Gastrocnemius medialis (tissue), 4 donors: ENCODE results near the gene ATF6. TPM values are rescaled to one million over a fixed set of nuclear protein-coding genes. Genes with fewer than 3 reads are reported as not detected.

Experiments
- ATAC-seq, 2 donors: fragments of 150-250 bp; one replicate each; pipeline ENCODE4 v1.9.1; 2016
- DNase-seq, 2 donors: peaks; one replicate each; pipeline ENCODE4 v3.0.0-alpha.2; 2019
- H3K27ac ChIP-seq, 4 donors: fragments of 200-600 bp; sonication (generic); 1 replicate in 1 of 4; 2 replicates in 3 of 4; pipeline ENCODE4 v1.5.1; 2016 to 2018; ENCODE audit warnings: mild to moderate bottlenecking in 2 of 4, moderate library complexity in 1 of 4
- H3K27me3 ChIP-seq, 3 donors: fragments of 200-600 bp; sonication (generic) in 2 of 3; 1 replicate in 1 of 3; 2 replicates in 2 of 3; pipeline versions ENCODE4 v1.5.1 to v1.6.0; 2016 to 2019; ENCODE audit warnings: mild to moderate bottlenecking in 1 of 3, moderate library complexity in 1 of 3
- H3K36me3 ChIP-seq, 2 donors: fragments of 200-600 bp; sonication (generic) in 1 of 2; one replicate each; pipeline ENCODE4 v1.5.1; 2017 to 2018
- H3K4me1 ChIP-seq, 2 donors: fragments of 200-600 bp; sonication (generic) in 1 of 2; one replicate each; pipeline ENCODE4 v1.5.1; 2016 to 2017; ENCODE audit warnings: mild to moderate bottlenecking in 2 of 2
- H3K4me3 ChIP-seq, 4 donors: fragments of 200-600 bp; sonication (generic) in 3 of 4; 1 replicate in 1 of 4; 2 replicates in 3 of 4; pipeline ENCODE4 v1.5.1; 2016 to 2019; ENCODE audit warnings: mild to moderate bottlenecking in 2 of 4
- H3K9me3 ChIP-seq, 3 donors: fragments of 200-600 bp; sonication (generic) in 2 of 3; 1 replicate in 1 of 3; 2 replicates in 2 of 3; pipeline ENCODE4 v1.5.1; 2016 to 2019
- CTCF ChIP-seq, 5 experiments: fragments of 450-650 bp in 3 of 5; fragments of 200-600 bp in 2 of 5; sonication (generic) in 2 of 5; IDR thresholded peaks in 4 of 5; conservative IDR thresholded peaks in 1 of 5; 1 replicate in 4 of 5; 2 replicates in 1 of 5; pipeline ENCODE4 v1.5.1; 2016 to 2019; ENCODE audit warnings: antibody characterized with exemption in 5 of 5, mild to moderate bottlenecking in 3 of 5, moderate library complexity in 3 of 5
- POLR2A ChIP-seq, 2 donors: fragments of 450-650 bp; IDR thresholded peaks; one replicate each; pipeline ENCODE4 v1.6.1; 2017; ENCODE audit warnings: antibody characterized with exemption in 2 of 2, mild to moderate bottlenecking in 2 of 2, moderate library complexity in 2 of 2
- in situ Hi-C, 4 donors: fragments of 200-750 bp; cut with MboI; loops; one replicate each; pipeline versions ENCODE4 v1.15.0 to v1.8.0; 2017; ENCODE audit warnings: low sequenced_read_pairs in 4 of 4
- intact Hi-C: fragments of 100-400 bp; cut with DNase I; formaldehyde crosslinking; loops from one replicate; pipeline ENCODE4 v1.15.1; 2023; ENCODE audit warnings: low total_unique reads
- total RNA-seq, 4 donors: library from RNA; depleted of rRNA; stranded (reverse); fragments of >200 nt; gene quantifications; one replicate each; pipeline versions ENCODE4 v1.1.0 to v1.2.3, GENCODE V29; 2016

ATF6 gene
- total RNA-seq, 4 donors from 2014 or later: 15.3 to 20.1 (median 18.3) TPM

GRCh38 chr1:161970036-161970435 lies 203.9 kb downstream of the ATF6 start:
- ATAC-seq: no peak
- no peaks in the 10 kb centered on the region for H3K36me3 ChIP-seq
- H3K27me3 ChIP-seq: no peaks in the 10 kb centered on the region
- intact Hi-C loops (loop anchor here (5.0 kb wide), 1 partner anchor 52 kb away; the partner anchor contains the start of gene OLFML2B), in situ Hi-C loops (no loop called here)
- H3K4me3 ChIP-seq: no peak overlapping the region
- H3K27ac ChIP-seq: no peak overlapping the region
- H3K4me1 ChIP-seq: peaks cover 9 to 13% of the 10 kb centered on the region in 2 donors
- TF ChIP-seq POLR2A (IDR thresholded peaks at IDR 0.05) (no peak), CTCF (IDR thresholded peaks at IDR 0.05 in 4 of 5, conservative IDR thresholded peaks at IDR 0.05 in 1 of 5) (no peak)
- no peaks in the 10 kb centered on the region for H3K9me3 ChIP-seq
- no peak for DNase-seq

GRCh38 chr1:161970633-161971032 lies 204.5 kb downstream of the ATF6 start:
- Histone ChIP-seq H3K27ac (no peak overlapping the region), H3K9me3 (no peaks in the 10 kb centered on the region), H3K36me3 (no peaks in the 10 kb centered on the region), H3K27me3 (no peaks in the 10 kb centered on the region), H3K4me3 (no peak overlapping the region), H3K4me1 (peaks cover 9 to 13% of the 10 kb centered on the region in 2 donors)
- in situ Hi-C loops: no loop called here
- no peak for DNase-seq
- TF ChIP-seq POLR2A (IDR thresholded peaks at IDR 0.05) (no peak), CTCF (IDR thresholded peaks at IDR 0.05 in 4 of 5, conservative IDR thresholded peaks at IDR 0.05 in 1 of 5) (no peak)
- intact Hi-C loops: loop anchor here (5.0 kb wide), 1 partner anchor 52 kb away; the partner anchor contains the start of gene OLFML2B
- no peak for ATAC-seq

- DNase-seq (no peak), ATAC-seq (no peak)
- in situ Hi-C loops: no loop called here
- no peak overlapping the region for H3K4me3 ChIP-seq
- no peak overlapping the region for H3K27ac ChIP-seq
- intact Hi-C loops: loop anchor here (5.0 kb wide), 1 partner anchor 49 kb away; the partner anchor contains the start of gene OLFML2B
- no peaks in the 10 kb centered on the region for H3K36me3 ChIP-seq
- no peaks in the 10 kb centered on the region for H3K27me3 ChIP-seq
- no peak for TF ChIP-seq CTCF (IDR thresholded peaks at IDR 0.05 in 4 of 5, conservative IDR thresholded peaks at IDR 0.05 in 1 of 5)
- TF ChIP-seq POLR2A (IDR thresholded peaks at IDR 0.05): no peak
- H3K9me3 ChIP-seq: no peaks in the 10 kb centered on the region
- peaks cover 9 to 13% of the 10 kb centered on the region in 2 donors for H3K4me1 ChIP-seq
Measured at GRCh38 chr1:161972828-161973227, 206.7 kb downstream of the ATF6 start.

DNA sequence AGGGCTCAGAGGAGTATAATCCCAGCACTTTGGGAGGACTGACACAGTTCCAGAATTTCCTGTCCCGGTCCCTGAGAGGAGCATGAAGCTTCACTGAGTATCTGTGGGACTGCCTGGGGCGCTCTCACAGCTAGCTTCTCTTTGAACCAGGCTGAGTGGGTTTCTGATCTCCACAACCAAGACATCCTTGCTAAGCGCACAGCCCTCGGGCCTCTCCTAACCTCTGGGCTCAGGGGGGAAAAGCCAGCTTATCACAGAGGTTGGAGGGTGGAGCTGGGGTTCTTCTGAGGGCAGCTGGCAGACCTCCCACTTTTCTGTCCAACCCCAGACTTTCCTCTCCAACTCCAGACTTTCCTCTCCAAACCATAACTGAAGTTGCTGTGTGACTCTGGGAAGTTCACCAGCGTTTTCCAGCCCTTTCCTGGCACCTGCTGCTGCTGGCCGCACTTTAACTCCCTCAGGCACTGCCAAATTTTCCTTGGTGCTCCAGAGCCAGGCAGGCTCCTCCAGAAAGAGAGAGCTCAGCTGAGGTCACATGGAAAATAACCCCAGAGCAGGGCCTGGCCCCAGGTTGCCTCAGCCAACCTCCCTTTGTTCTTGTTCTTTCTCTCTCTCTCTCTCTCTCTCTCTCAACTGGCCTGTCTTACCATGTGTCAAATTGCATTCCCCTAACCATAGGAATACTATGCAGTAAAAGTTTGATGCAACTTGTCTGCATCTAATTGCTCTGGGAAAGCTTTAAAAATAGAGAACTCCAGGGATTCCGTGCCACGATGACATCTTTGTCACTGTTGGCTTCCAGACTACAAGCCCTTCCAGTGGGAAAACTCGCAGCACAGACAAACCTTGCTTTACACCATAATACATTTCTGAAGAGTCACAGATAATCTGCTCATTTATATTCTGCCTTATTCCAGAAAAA lies 208.1 kb downstream of the ATF6 start:
- Histone ChIP-seq H3K27ac (peak overlapping the region in 3 of 4 donors; percentile 10 to 55 (median 33)), H3K4me1 (peaks cover 9 to 13% of the 10 kb centered on the region in 2 donors), H3K9me3 (no peaks in the 10 kb centered on the region), H3K27me3 (no peaks in the 10 kb centered on the region), H3K4me3 (no peak overlapping the region), H3K36me3 (no peaks in the 10 kb centered on the region)
- in situ Hi-C loops: no loop called here
- peak; percentile 41 to 76 for ATAC-seq
- intact Hi-C loops: loop anchor here (5.0 kb wide), 1 partner anchor 48 kb away; the partner anchor contains the start of gene OLFML2B
- peak; percentile 11 to 69 for DNase-seq
- TF ChIP-seq CTCF (IDR thresholded peaks at IDR 0.05 in 4 of 5, conservative IDR thresholded peaks at IDR 0.05 in 1 of 5): no peak
- no peak for TF ChIP-seq POLR2A (IDR thresholded peaks at IDR 0.05)
